ENCODE results near the gene CENPL.

CENPL gene

GRCh38 chr1:173758980-173759379 lies 65.7 kb downstream of the CENPL start:
- H2BK5ac ChIP-seq (ENCODE audit: low read depth, low read length, poor library complexity) = no peak overlapping the region
- H3K9me3 ChIP-seq (ENCODE audit: insufficient read depth, low read depth, low read length) = no peaks in the 10 kb centered on the region
- no peak overlapping the region for H3K18ac ChIP-seq (ENCODE audit: low read length)
- WGBS (ENCODE audit: extremely low coverage, insufficient coverage, insufficient read length) = no CpG with 5 or more reads among the region's 5 CpGs
- H3K79me1 ChIP-seq (ENCODE audit: low read length) = no peaks in the 10 kb centered on the region
- H3K27ac ChIP-seq (ENCODE audit: low read depth, low read length) = no peak overlapping the region
- no peak overlapping the region for H2BK120ac ChIP-seq (ENCODE audit: insufficient read depth, low read length, poor library complexity)
- no peak overlapping the region for H2AFZ ChIP-seq (ENCODE audit: insufficient read depth, low read length, poor library complexity)
- H4K12ac ChIP-seq (ENCODE audit: low read depth, low read length) = no peak overlapping the region
- no peak overlapping the region for H4K91ac ChIP-seq (ENCODE audit: low read depth, low read length)
- DNase-seq = no peak
- H3K79me2 ChIP-seq (ENCODE audit: control insufficient read depth, insufficient read depth, low read length, poor library complexity) = no peaks in the 10 kb centered on the region
- H3K4ac ChIP-seq (ENCODE audit: low read depth, low read length) = no peak overlapping the region
- H3K9ac ChIP-seq (ENCODE audit: low read length) = no peak overlapping the region
- H3K14ac ChIP-seq (ENCODE audit: low read length) = no peak overlapping the region
- no peak overlapping the region for H2BK12ac ChIP-seq (ENCODE audit: low read length)
- no peak overlapping the region for H3K23ac ChIP-seq (ENCODE audit: low read length)
- no peaks in the 10 kb centered on the region for H3K27me3 ChIP-seq (ENCODE audit: insufficient read depth, low read length)
- H3K4me3 ChIP-seq (ENCODE audit: low read depth, low read length) = no peak overlapping the region
- H2AK5ac ChIP-seq (ENCODE audit: low read length) = no peak overlapping the region
- peaks cover 15 to 20% of the 10 kb centered on the region in 2 experiments for H3K36me3 ChIP-seq (ENCODE audit: control insufficient read depth in 1 of 2, insufficient read depth in 2 of 2, low read length in 2 of 2)
- H3K4me2 ChIP-seq (ENCODE audit: low read length) = no peak overlapping the region
- H4K8ac ChIP-seq (ENCODE audit: low read depth, low read length) = no peak overlapping the region
- peaks cover 0 to 2% of the 10 kb centered on the region in 2 experiments for H3K4me1 ChIP-seq (ENCODE audit: control insufficient read depth in 1 of 2, insufficient read depth in 2 of 2, low read length in 2 of 2)

DNA sequence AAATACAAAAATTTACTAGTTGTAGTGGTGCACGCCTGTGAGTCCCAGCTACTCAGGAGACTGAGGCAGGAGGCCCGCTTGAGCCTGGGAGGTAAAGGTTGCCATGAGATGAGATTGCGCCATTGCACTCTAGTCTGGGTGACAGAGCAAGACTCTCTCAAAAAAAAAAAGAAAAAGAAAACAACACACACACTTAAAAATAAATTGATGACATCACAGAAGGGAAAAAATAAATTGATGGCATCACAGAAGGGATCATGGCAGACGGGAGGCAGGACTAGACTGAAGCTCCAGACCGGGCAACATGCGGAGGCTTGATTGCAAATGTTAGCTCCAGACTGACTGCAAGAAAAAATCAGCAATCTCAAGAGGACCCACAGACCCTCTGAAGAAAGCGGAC lies 66.6 kb downstream of the CENPL start:
- Histone ChIP-seq H2BK12ac (ENCODE audit: low read length) (no peak overlapping the region), H3K4me2 (ENCODE audit: low read length) (no peak overlapping the region), H3K36me3 (ENCODE audit: control insufficient read depth in 1 of 2, insufficient read depth in 2 of 2, low read length in 2 of 2) (peaks cover 15 to 20% of the 10 kb centered on the region in 2 experiments), H4K8ac (ENCODE audit: low read depth, low read length) (no peak overlapping the region), H3K4me3 (ENCODE audit: low read depth, low read length) (no peak overlapping the region), H3K14ac (ENCODE audit: low read length) (no peak overlapping the region), H2BK5ac (ENCODE audit: low read depth, low read length, poor library complexity) (no peak overlapping the region), H3K79me1 (ENCODE audit: low read length) (no peaks in the 10 kb centered on the region), H3K27ac (ENCODE audit: low read depth, low read length) (no peak overlapping the region), H3K4me1 (ENCODE audit: control insufficient read depth in 1 of 2, insufficient read depth in 2 of 2, low read length in 2 of 2) (peaks cover 0 to 2% of the 10 kb centered on the region in 2 experiments), H3K79me2 (ENCODE audit: control insufficient read depth, insufficient read depth, low read length, poor library complexity) (no peaks in the 10 kb centered on the region), H4K91ac (ENCODE audit: low read depth, low read length) (no peak overlapping the region), H3K9ac (ENCODE audit: low read length) (no peak overlapping the region), H3K23ac (ENCODE audit: low read length) (no peak overlapping the region), H2AK5ac (ENCODE audit: low read length) (no peak overlapping the region), H3K27me3 (ENCODE audit: insufficient read depth, low read length) (no peaks in the 10 kb centered on the region), H4K12ac (ENCODE audit: low read depth, low read length) (no peak overlapping the region), H3K4ac (ENCODE audit: low read depth, low read length) (no peak overlapping the region), H2BK120ac (ENCODE audit: insufficient read depth, low read length, poor library complexity) (no peak overlapping the region), H2AFZ (ENCODE audit: insufficient read depth, low read length, poor library complexity) (no peak overlapping the region), H3K9me3 (ENCODE audit: insufficient read depth, low read depth, low read length) (no peaks in the 10 kb centered on the region), H3K18ac (ENCODE audit: low read length) (no peak overlapping the region)
- no CpG with 5 or more reads among the region's 7 CpGs for WGBS (ENCODE audit: extremely low coverage, insufficient coverage, insufficient read length)
- no peak for DNase-seq

DNA sequence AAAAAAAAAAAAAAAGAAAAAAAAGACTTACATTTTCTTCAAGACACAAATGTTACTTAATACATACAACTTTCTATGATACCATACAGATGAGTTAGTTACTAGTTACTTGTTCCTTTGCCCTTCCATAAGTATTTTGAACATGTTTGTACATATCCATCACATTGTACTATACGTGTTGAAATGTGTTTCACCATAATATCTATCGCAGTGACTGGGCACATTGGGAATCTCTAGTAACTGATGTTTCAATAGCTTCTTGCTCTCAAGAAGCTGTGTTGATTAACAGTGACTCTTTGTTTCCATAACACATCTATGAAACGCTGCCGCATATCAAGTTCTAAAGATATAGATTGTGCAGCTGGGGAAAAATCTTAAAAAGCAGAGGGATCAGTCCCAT lies 67.0 kb downstream of the CENPL start:
- no peak overlapping the region for H2BK5ac ChIP-seq (ENCODE audit: low read depth, low read length, poor library complexity)
- H4K91ac ChIP-seq (ENCODE audit: low read depth, low read length) = no peak overlapping the region
- H3K14ac ChIP-seq (ENCODE audit: low read length) = no peak overlapping the region
- no peak overlapping the region for H4K8ac ChIP-seq (ENCODE audit: low read depth, low read length)
- no peak overlapping the region for H3K23ac ChIP-seq (ENCODE audit: low read length)
- H4K12ac ChIP-seq (ENCODE audit: low read depth, low read length) = no peak overlapping the region
- H3K4me3 ChIP-seq (ENCODE audit: low read depth, low read length) = no peak overlapping the region
- H3K79me1 ChIP-seq (ENCODE audit: low read length) = no peaks in the 10 kb centered on the region
- no peak overlapping the region for H3K4ac ChIP-seq (ENCODE audit: low read depth, low read length)
- no peak overlapping the region for H3K27ac ChIP-seq (ENCODE audit: low read depth, low read length)
- no peak overlapping the region for H2BK12ac ChIP-seq (ENCODE audit: low read length)
- H3K79me2 ChIP-seq (ENCODE audit: control insufficient read depth, insufficient read depth, low read length, poor library complexity) = no peaks in the 10 kb centered on the region
- no peaks in the 10 kb centered on the region for H3K27me3 ChIP-seq (ENCODE audit: insufficient read depth, low read length)
- H3K4me2 ChIP-seq (ENCODE audit: low read length) = no peak overlapping the region
- no peak overlapping the region for H3K9ac ChIP-seq (ENCODE audit: low read length)
- DNase-seq = no peak
- no peak overlapping the region for H3K18ac ChIP-seq (ENCODE audit: low read length)
- no peak overlapping the region for H2AFZ ChIP-seq (ENCODE audit: insufficient read depth, low read length, poor library complexity)
- no CpG with 5 or more reads among the region's 4 CpGs for WGBS (ENCODE audit: extremely low coverage, insufficient coverage, insufficient read length)
- no peak overlapping the region for H2BK120ac ChIP-seq (ENCODE audit: insufficient read depth, low read length, poor library complexity)
- peaks cover 15 to 20% of the 10 kb centered on the region in 2 experiments for H3K36me3 ChIP-seq (ENCODE audit: control insufficient read depth in 1 of 2, insufficient read depth in 2 of 2, low read length in 2 of 2)
- no peaks in the 10 kb centered on the region for H3K9me3 ChIP-seq (ENCODE audit: insufficient read depth, low read depth, low read length)
- peaks cover 0 to 2% of the 10 kb centered on the region in 2 experiments for H3K4me1 ChIP-seq (ENCODE audit: control insufficient read depth in 1 of 2, insufficient read depth in 2 of 2, low read length in 2 of 2)
- no peak overlapping the region for H2AK5ac ChIP-seq (ENCODE audit: low read length)

- H4K8ac ChIP-seq (ENCODE audit: low read depth, low read length) = no peak overlapping the region
- H2AFZ ChIP-seq (ENCODE audit: insufficient read depth, low read length, poor library complexity) = no peak overlapping the region
- no peak overlapping the region for H4K91ac ChIP-seq (ENCODE audit: low read depth, low read length)
- H3K18ac ChIP-seq (ENCODE audit: low read length) = no peak overlapping the region
- H3K27ac ChIP-seq (ENCODE audit: low read depth, low read length) = no peak overlapping the region
- no peak overlapping the region for H3K4me2 ChIP-seq (ENCODE audit: low read length)
- peaks cover 12 to 13% of the 10 kb centered on the region in 2 experiments for H3K36me3 ChIP-seq (ENCODE audit: control insufficient read depth in 1 of 2, insufficient read depth in 2 of 2, low read length in 2 of 2)
- H3K14ac ChIP-seq (ENCODE audit: low read length) = no peak overlapping the region
- no peak overlapping the region for H2BK12ac ChIP-seq (ENCODE audit: low read length)
- H3K23ac ChIP-seq (ENCODE audit: low read length) = no peak overlapping the region
- H2BK120ac ChIP-seq (ENCODE audit: insufficient read depth, low read length, poor library complexity) = no peak overlapping the region
- no peaks in the 10 kb centered on the region for H3K79me1 ChIP-seq (ENCODE audit: low read length)
- no peak overlapping the region for H3K4me3 ChIP-seq (ENCODE audit: low read depth, low read length)
- H3K4me1 ChIP-seq (ENCODE audit: control insufficient read depth in 1 of 2, insufficient read depth in 2 of 2, low read length in 2 of 2) = peaks cover 0 to 1% of the 10 kb centered on the region in 2 experiments
- DNase-seq = no peak
- H3K9me3 ChIP-seq (ENCODE audit: insufficient read depth, low read depth, low read length) = no peaks in the 10 kb centered on the region
- no peaks in the 10 kb centered on the region for H3K79me2 ChIP-seq (ENCODE audit: control insufficient read depth, insufficient read depth, low read length, poor library complexity)
- H3K9ac ChIP-seq (ENCODE audit: low read length) = no peak overlapping the region
- no peaks in the 10 kb centered on the region for H3K27me3 ChIP-seq (ENCODE audit: insufficient read depth, low read length)
- no peak overlapping the region for H3K4ac ChIP-seq (ENCODE audit: low read depth, low read length)
- no peak overlapping the region for H2BK5ac ChIP-seq (ENCODE audit: low read depth, low read length, poor library complexity)
- H4K12ac ChIP-seq (ENCODE audit: low read depth, low read length) = no peak overlapping the region
- H2AK5ac ChIP-seq (ENCODE audit: low read length) = no peak overlapping the region
Observed at GRCh38 chr1:173753830-173754229, 70.9 kb downstream of the CENPL start.

Data from trophoblast cell (in vitro differentiated cells and primary cell).